Esophagus (tissue), 2 donors: ENCODE measurements around the gene MTX3. TPM values are rescaled to one million over a fixed set of nuclear protein-coding genes. Genes with fewer than 3 reads are reported as not detected.

Experiments used
- H3K27ac ChIP-seq, 2 donors: one replicate each; pipeline ENCODE4 v1.5.1; 2013; ENCODE audit warnings: low read depth in 2 of 2, mild to moderate bottlenecking in 2 of 2, inconsistent platforms in 1 of 2, low read length in 1 of 2, moderate library complexity in 1 of 2
- H3K27me3 ChIP-seq, 2 donors: one replicate each; pipeline ENCODE4 v1.6.1; 2013; ENCODE audit warnings: low read length in 2 of 2, control low read depth in 1 of 2, mild to moderate bottlenecking in 1 of 2; ENCODE audit not compliant: insufficient read depth in 2 of 2, control insufficient read depth in 1 of 2
- H3K36me3 ChIP-seq, 2 donors: one replicate each; pipeline ENCODE4 v1.6.1; 2013; ENCODE audit warnings: low read length in 1 of 2; ENCODE audit not compliant: control insufficient read depth in 2 of 2, insufficient read depth in 2 of 2
- H3K4me1 ChIP-seq, 2 donors: one replicate each; pipeline ENCODE4 v1.6.1; 2013; ENCODE audit warnings: low read length in 1 of 2; ENCODE audit not compliant: control insufficient read depth in 2 of 2, insufficient read depth in 2 of 2
- H3K4me3 ChIP-seq, 2 donors: one replicate each; pipeline ENCODE4 v1.5.1; 2013; ENCODE audit warnings: low read length in 2 of 2, mild to moderate bottlenecking in 2 of 2, low read depth in 1 of 2, moderate library complexity in 1 of 2
- H3K9me3 ChIP-seq, 2 donors: one replicate each; pipeline ENCODE4 v1.6.1; 2013; ENCODE audit warnings: mild to moderate bottlenecking in 2 of 2, low read depth in 1 of 2, low read length in 1 of 2, moderate library complexity in 1 of 2; ENCODE audit not compliant: control insufficient read depth in 2 of 2, insufficient read depth in 1 of 2
- WGBS, 2 donors: extraction: QIAGEN DNeasy Blood & Tissue Kit; methylation state at CpG; one replicate each; pipeline ENCODE4 v1.1.7; 2013; 5-methylcytosine and 5-hydroxymethylcytosine counted together
- polyA plus RNA-seq, 2 donors: library from polyadenylated mRNA; stranded (reverse); fragments of 200-250 nt; gene quantifications; one replicate each; pipeline ENCODE4 v1.2.3, GENCODE V29; 2013
- donor health status: healthy with polysubstance abuse.
- donor health status: Bipolar disorder and iron deficiency.

MTX3 gene
- polyA plus RNA-seq, 2 donors, result 4.2 to 4.8 TPM

DNA sequence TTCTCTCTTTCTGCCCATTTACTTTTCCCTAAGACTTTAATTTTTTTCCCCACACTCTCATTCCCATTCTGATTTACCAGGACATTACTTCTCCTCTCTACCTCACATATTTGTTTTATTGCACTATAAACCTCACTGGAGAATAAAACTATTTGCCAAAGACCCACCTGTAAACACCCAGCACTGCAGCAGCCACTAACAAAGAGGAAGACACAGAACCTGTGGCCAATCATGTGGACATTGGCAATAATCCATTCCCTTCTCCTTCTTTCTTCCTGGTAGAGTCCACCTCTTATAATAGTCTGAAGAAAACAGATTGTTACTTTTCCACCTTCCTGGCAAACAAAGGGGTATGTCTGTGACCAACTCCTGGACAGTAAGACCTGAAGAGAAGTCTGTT is 35.8 kb upstream of the MTX3 start:
- Histone ChIP-seq H3K4me3 (no peak overlapping the region), H3K9me3 (no peaks in the 10 kb centered on the region), H3K36me3 (no peaks in the 10 kb centered on the region), H3K27me3 (no peaks in the 10 kb centered on the region), H3K27ac (no peak overlapping the region), H3K4me1 (no peaks in the 10 kb centered on the region)

DNA sequence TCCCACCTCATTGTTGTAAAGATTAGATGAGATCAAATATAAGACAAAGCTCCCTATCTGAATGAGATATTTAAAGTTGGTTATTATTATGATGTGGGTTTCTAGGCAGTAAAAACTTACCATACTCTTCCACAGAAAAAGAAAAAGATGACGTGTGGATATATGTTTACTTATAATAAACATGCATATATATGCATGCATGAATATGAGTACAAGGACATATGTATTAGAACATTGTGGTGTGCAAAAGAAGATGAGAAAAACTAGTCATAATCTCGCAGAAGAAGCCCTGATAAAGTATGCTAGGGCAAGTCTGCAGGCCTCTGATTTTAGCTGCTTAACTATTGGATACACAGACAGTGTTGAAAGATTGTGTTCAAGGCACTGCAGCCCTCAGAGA is 34.0 kb upstream of the MTX3 start:
- no peaks in the 10 kb centered on the region for H3K36me3 ChIP-seq
- H3K27ac ChIP-seq, result no peak overlapping the region
- no peaks in the 10 kb centered on the region for H3K27me3 ChIP-seq
- H3K4me1 ChIP-seq, result no peaks in the 10 kb centered on the region
- WGBS, 2 donors, result 87 to 89% methylated on average over 2 of the region's 2 CpGs
- H3K4me3 ChIP-seq, result no peak overlapping the region
- no peaks in the 10 kb centered on the region for H3K9me3 ChIP-seq

- Histone ChIP-seq H3K4me1 (no peaks in the 10 kb centered on the region), H3K36me3 (no peaks in the 10 kb centered on the region), H3K9me3 (no peaks in the 10 kb centered on the region), H3K4me3 (no peak overlapping the region), H3K27me3 (no peaks in the 10 kb centered on the region), H3K27ac (no peak overlapping the region)
- WGBS, 2 donors, result 67 to 72% methylated on average over 5 of the region's 5 CpGs
Observed at GRCh38 chr5:80010754-80011392, 19.8 kb upstream of the MTX3 start.

DNA sequence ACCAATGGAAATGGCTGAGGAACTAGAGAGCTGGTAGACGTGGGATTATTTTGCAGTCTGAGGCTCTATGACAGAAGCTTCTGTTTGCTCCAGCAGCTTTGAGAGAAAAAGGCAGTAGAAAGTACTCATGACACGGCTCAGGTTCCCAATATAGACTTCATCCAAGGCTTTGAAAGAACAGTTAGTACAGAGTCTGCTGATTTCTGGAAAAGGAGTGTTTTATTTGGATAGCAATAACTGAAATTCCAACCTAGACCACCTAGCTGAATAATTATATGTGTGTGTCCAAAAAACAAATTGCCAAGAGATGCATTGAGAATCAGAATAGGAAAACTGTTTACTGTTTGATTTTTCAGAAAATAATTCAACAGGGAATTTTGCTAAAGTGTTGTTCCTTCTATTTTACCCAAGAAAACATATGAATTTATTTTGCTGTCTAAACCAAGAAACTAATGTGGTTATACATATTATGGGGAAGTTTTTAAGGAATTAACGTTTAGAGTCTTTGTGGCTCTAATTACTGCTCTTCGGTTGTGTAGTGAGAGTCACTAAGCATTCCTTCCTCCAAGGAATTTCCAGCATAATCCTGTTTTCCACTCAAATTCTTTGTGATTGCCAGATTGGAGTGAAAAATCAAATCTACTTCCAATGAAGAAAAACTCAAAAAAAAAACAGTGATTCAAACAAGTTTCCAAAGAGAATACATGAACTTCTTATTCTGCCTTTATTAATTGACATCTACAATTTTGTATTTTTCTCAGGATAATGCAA is 18.1 kb upstream of the MTX3 start:
- no peak overlapping the region for H3K4me3 ChIP-seq
- H3K27me3 ChIP-seq, result no peaks in the 10 kb centered on the region
- no peaks in the 10 kb centered on the region for H3K4me1 ChIP-seq
- H3K27ac ChIP-seq, result no peak overlapping the region
- no peaks in the 10 kb centered on the region for H3K36me3 ChIP-seq
- no peaks in the 10 kb centered on the region for H3K9me3 ChIP-seq
- 68 to 69% methylated on average over 4 of the region's 4 CpGs for WGBS, 2 donors

DNA sequence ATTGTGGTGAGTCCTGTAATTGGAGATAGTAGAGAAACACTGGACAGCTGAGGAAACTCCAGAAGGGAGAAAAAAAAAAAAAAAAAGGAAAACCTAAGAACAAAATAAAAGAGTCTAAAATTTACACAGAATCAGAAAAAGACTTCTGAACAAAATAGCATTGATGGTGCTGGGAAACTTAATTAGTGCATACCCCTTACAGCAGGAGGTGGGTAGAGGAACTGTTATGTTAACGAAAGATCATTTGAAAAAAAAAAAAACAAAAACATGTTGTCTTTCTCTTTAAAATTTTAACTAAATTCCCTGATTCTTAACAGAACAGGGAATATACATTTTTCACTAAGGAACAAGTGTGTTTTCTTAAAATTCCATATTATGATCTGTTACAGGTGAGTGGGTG is 11.6 kb upstream of the MTX3 start:
- 96 to 97% methylated on average over 1 of the region's 1 CpG for WGBS, 2 donors
- Histone ChIP-seq H3K27me3 (no peaks in the 10 kb centered on the region), H3K9me3 (no peaks in the 10 kb centered on the region), H3K36me3 (no peaks in the 10 kb centered on the region), H3K27ac (no peak overlapping the region), H3K4me1 (no peaks in the 10 kb centered on the region), H3K4me3 (no peak overlapping the region)

- H3K4me1 ChIP-seq, result no peaks in the 10 kb centered on the region
- WGBS, 2 donors, result 85 to 98% methylated on average over 1 of the region's 1 CpG
- no peaks in the 10 kb centered on the region for H3K36me3 ChIP-seq
- no peak overlapping the region for H3K4me3 ChIP-seq
- H3K27ac ChIP-seq, result no peak overlapping the region
- no peaks in the 10 kb centered on the region for H3K9me3 ChIP-seq
- no peaks in the 10 kb centered on the region for H3K27me3 ChIP-seq
Observed at GRCh38 chr5:79999722-80000121, 8.7 kb upstream of the MTX3 start.

GRCh38 chr5:79992891-79993657 is 2.0 kb upstream of the MTX3 start:
- WGBS, 2 donors, result 91 to 93% methylated on average over 2 of the region's 2 CpGs
- Histone ChIP-seq H3K4me3 (no peak overlapping the region), H3K9me3 (no peaks in the 10 kb centered on the region)

DNA sequence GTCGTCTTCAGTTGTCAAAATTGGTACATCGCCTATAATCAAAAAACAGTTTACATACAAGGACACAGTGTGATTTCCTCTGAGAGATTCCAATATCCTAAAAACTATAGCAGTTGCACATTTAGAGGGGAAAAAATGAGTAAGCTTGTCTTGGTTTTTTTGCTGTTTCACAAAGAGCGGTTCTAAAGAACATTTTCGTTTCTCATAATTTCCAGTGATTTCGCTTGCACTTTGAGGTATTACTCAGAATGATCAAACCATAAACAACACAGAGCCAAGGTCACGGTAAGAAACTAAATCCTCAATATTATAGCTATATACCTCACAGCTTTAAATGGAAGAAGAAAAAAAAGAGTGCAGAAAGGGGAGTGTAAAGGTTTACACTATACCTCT is 861 bp downstream of the MTX3 start:
- Histone ChIP-seq H3K27ac (no peak overlapping the region), H3K4me3 (peak overlapping the region; percentile 81 to 86), H3K9me3 (no peaks in the 10 kb centered on the region), H3K27me3 (no peaks in the 10 kb centered on the region), H3K36me3 (peaks cover 0 to 2% of the 10 kb centered on the region in 2 donors), H3K4me1 (no peaks in the 10 kb centered on the region)
- 46 to 51% methylated on average over 6 of the region's 6 CpGs for WGBS, 2 donors

More at GRCh38 chr5:79992891-79993657, 2.0 kb upstream of the MTX3 start:
- Histone ChIP-seq H3K4me1 (no peaks in the 10 kb centered on the region), H3K27me3 (no peaks in the 10 kb centered on the region), H3K27ac (no peak overlapping the region), H3K36me3 (peaks cover 0 to 2% of the 10 kb centered on the region in 2 donors)

- Histone ChIP-seq H3K27ac (no peak overlapping the region), H3K9me3 (no peaks in the 10 kb centered on the region), H3K27me3 (no peaks in the 10 kb centered on the region), H3K4me1 (no peaks in the 10 kb centered on the region), H3K36me3 (peaks cover 3 to 6% of the 10 kb centered on the region in 2 donors), H3K4me3 (no peak overlapping the region)
Observed at GRCh38 chr5:79986260-79986659, 4.8 kb downstream of the MTX3 start.
